Kidney (tissue), 14 donors: Measurements from ENCODE around the gene SERPINE1. TPM values are rescaled to one million over a fixed set of nuclear protein-coding genes. Genes with fewer than 3 reads are reported as not detected.
"Not testable (repeated sequence)": the region's sequence is repeated elsewhere in the genome, so short reads cannot be mapped to it uniquely, and the experiment has no call there.

ENCODE experiments used
- DNase-seq, 5 donors: peaks; one replicate each; pipeline ENCODE4 v3.0.0-alpha.2; 2013 to 2020
- FAIRE-seq: peaks from 2 replicates; lab custom pipeline; 2012; peaks lifted over from hg19 to GRCh38; lab: Jason Lieb, UNC
- H3K27ac ChIP-seq, 2 donors: one replicate each; pipeline ENCODE4 v1.7.0; 2013; ENCODE audit warnings: low read depth in 2 of 2, low read length in 2 of 2, inconsistent platforms in 1 of 2
- H3K27me3 ChIP-seq: one replicate; pipeline ENCODE4 v1.7.1; 2013; ENCODE audit warnings: low read length, inconsistent platforms; ENCODE audit not compliant: control insufficient read depth, insufficient read depth
- H3K36me3 ChIP-seq, 3 donors: one replicate each; pipeline versions ENCODE4 v1.7.0 to v1.7.1; 2013; ENCODE audit warnings: low read length in 3 of 3, control low read depth in 1 of 3, inconsistent platforms in 1 of 3; ENCODE audit not compliant: insufficient read depth in 3 of 3, control insufficient read depth in 2 of 3
- H3K4me1 ChIP-seq, 3 donors: one replicate each; pipeline versions ENCODE4 v1.7.0 to v1.7.1; 2013; ENCODE audit warnings: low read length in 3 of 3, inconsistent platforms in 1 of 3, low read depth in 1 of 3; ENCODE audit not compliant: control insufficient read depth in 2 of 3, insufficient read depth in 2 of 3
- H3K4me3 ChIP-seq, 3 donors: one replicate each; pipeline versions ENCODE4 v1.7.0 to v1.8.1; 2013; ENCODE audit warnings: low read length in 3 of 3, control low read depth in 1 of 3, inconsistent platforms in 1 of 3
- H3K9ac ChIP-seq, 3 donors: one replicate each; pipeline versions ENCODE4 v1.7.0 to v1.7.1; 2013; ENCODE audit warnings: low read length in 3 of 3, control low read depth in 1 of 3, inconsistent platforms in 1 of 3
- H3K9me3 ChIP-seq, 3 donors: one replicate each; pipeline versions ENCODE4 v1.7.0 to v1.7.1; 2013; ENCODE audit warnings: low read length in 3 of 3, control low read depth in 1 of 3, inconsistent platforms in 1 of 3; ENCODE audit not compliant: control insufficient read depth in 2 of 3, insufficient read depth in 1 of 3
- intact Hi-C: fragments of 100-400 bp; cut with DNase I; formaldehyde crosslinking; loops from one replicate; pipeline ENCODE4 v1.11.1; 2022
- polyA plus RNA-seq: library from polyadenylated mRNA; stranded (reverse); fragments of 350-450 nt; fragmentation: Illumina TruSeq; extraction: RNeasy Lipid Tissue Mini Kit (QIAGEN cat#74804); gene quantifications from one replicate; pipeline ENCODE4 v1.2.3, GENCODE V29; 2014; ENCODE audit warnings: low read depth, low replicate concordance; ENCODE audit not compliant: insufficient read depth
- total RNA-seq: library from RNA; stranded (reverse); fragmentation: NEBNext Ultra II Directional; extraction: Animal tissue kit (Norgen Biotek cat#: 25700); gene quantifications from one replicate; pipeline ENCODE4 v1.2.1, GENCODE V29; 2021
- TF ChIP-seq, protein P1 (sequence below): IDR thresholded peaks from 3 replicates; pipeline ENCODE4 v1.5.1; 2012; ENCODE audit warnings: mild to moderate bottlenecking, moderate library complexity, borderline replicate concordance; ENCODE audit not compliant: insufficient read depth; ENCODE audit errors: extremely low read depth
- donor health status: control.
- donor health status: control.
- donor health status: control.
- donor health status: control.
- donor health status: control.
- donor health status: DM: yes; HTN: yes; CAD: no.
- donor health status: Normal renal cell carcinoma (clear cell type).

The SERPINE1 gene
- total and polyA plus RNA-seq, 2 donors from 2014 or later: 3.5 to 9.9 TPM

DNA sequence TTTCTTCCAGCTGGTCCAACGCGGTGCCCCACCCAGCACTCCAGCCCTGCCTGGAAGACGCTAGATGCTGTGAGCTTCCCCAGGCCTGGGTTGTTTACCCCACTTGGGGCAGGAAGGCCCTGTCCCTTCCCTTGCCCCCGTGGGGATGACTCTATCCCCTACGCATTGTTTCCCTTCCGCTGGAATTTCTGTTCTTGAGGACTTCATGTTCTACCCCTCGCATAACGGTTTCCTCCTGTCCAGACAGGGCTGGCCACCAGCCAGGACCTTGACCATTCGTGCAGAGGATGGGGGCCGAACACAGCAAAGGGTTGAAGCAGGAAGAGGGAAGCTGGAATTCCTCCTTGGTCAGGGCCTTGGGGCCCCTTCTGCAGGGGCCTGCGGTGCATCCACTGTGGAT, 14.7 kb upstream of the SERPINE1 start:
- intact Hi-C loops: no loop called here
- TF ChIP-seq, protein P1, sequence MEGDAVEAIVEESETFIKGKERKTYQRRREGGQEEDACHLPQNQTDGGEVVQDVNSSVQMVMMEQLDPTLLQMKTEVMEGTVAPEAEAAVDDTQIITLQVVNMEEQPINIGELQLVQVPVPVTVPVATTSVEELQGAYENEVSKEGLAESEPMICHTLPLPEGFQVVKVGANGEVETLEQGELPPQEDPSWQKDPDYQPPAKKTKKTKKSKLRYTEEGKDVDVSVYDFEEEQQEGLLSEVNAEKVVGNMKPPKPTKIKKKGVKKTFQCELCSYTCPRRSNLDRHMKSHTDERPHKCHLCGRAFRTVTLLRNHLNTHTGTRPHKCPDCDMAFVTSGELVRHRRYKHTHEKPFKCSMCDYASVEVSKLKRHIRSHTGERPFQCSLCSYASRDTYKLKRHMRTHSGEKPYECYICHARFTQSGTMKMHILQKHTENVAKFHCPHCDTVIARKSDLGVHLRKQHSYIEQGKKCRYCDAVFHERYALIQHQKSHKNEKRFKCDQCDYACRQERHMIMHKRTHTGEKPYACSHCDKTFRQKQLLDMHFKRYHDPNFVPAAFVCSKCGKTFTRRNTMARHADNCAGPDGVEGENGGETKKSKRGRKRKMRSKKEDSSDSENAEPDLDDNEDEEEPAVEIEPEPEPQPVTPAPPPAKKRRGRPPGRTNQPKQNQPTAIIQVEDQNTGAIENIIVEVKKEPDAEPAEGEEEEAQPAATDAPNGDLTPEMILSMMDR: no peak
- no peak overlapping the region for H3K4me3 ChIP-seq
- no peaks in the 10 kb centered on the region for H3K27me3 ChIP-seq
- FAIRE-seq (no peak), DNase-seq (peak in 4 of 5 donors; percentile 41 to 93 (median 66))
- no peaks in the 10 kb centered on the region for H3K9me3 ChIP-seq
- H3K36me3 ChIP-seq: no peaks in the 10 kb centered on the region
- H3K4me1 ChIP-seq: peaks cover 0 to 8% (median 0%) of the 10 kb centered on the region in 3 donors
- H3K27ac ChIP-seq: peak overlapping the region; percentile 65 to 88
- no peak overlapping the region for H3K9ac ChIP-seq

DNA sequence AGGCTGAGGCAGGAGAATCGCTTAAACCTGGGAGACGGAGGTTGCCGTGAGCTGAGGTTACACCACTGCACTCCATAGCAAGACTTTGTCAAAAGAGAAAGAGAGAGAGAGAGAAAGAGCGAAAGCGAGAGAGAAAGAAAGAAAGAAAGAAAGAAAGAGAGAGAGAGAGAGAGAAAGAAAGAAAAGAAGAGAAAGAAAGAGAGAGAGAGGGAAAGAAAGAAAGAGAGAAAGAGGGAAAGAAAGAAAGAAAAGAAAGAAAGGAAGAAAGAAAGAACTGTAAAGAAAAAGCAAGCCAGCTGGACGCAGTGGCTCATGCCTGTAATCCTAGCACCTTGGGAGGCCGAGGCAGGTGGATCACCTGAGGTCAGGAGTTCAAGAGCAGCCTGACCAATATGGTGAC, 13.8 kb upstream of the SERPINE1 start:
- FAIRE-seq, H3K36me3 ChIP-seq, intact Hi-C loops, H3K27me3 ChIP-seq, H3K9ac ChIP-seq, H3K27ac ChIP-seq, H3K4me1 ChIP-seq, DNase-seq, H3K9me3 ChIP-seq, H3K4me3 ChIP-seq: not testable (repeated sequence)

DNA sequence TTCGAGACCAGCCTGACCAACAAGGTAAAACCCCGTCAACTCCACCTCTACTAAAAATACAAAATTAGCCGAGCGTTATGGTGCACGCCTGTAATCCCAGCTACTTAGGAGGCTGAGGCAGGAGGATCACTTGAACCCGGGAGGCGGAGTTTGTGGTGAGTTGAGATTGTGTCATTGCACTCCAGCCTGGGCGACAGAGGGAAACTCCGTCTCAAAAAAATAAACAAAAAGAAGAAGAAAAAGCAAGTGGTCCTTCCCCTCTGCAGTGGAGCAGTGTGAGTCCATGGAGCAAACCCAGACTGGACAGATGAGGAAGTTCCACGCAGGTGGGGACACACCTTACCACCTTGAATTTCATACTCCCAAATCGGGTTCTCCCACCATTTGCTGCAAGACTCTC, 13.1 kb upstream of the SERPINE1 start:
- TF ChIP-seq, protein P1: no peak
- no peak overlapping the region for H3K4me3 ChIP-seq
- H3K9me3 ChIP-seq: no peaks in the 10 kb centered on the region
- H3K27me3 ChIP-seq: no peaks in the 10 kb centered on the region
- no peak overlapping the region for H3K27ac ChIP-seq
- H3K9ac ChIP-seq: no peak overlapping the region
- FAIRE-seq (no peak), DNase-seq (no peak)
- no peaks in the 10 kb centered on the region for H3K36me3 ChIP-seq
- peaks cover 0 to 6% (median 0%) of the 10 kb centered on the region in 3 donors for H3K4me1 ChIP-seq
- intact Hi-C loops: no loop called here

DNA sequence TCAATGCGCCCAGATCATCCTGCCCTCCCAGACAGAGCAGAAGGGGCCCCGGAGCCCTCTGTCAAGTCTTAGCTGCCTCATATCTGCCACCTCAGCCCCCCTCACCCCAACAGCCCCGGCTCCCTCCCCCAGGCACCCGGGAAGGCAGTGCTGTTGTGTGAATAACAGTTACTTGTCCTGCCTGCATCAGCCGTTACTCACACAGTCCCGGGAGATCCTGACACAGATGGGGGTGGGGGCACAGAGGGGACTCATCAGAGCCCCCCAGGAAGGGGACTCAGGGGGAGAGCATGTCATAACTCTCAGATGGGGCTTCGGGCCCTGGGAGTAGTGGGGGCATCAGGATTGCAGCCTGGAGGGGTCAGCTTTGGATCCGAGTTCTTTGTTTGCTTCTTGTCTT, 12.4 kb upstream of the SERPINE1 start:
- Histone ChIP-seq H3K4me1 (peaks cover 0 to 3% (median 0%) of the 10 kb centered on the region in 3 donors), H3K36me3 (no peaks in the 10 kb centered on the region), H3K9me3 (no peaks in the 10 kb centered on the region), H3K9ac (no peak overlapping the region), H3K27ac (no peak overlapping the region), H3K27me3 (no peaks in the 10 kb centered on the region), H3K4me3 (no peak overlapping the region)
- intact Hi-C loops: no loop called here
- DNase-seq (no peak), FAIRE-seq (no peak)
- TF ChIP-seq, protein P1: no peak
